PFSK-1 (cell line): Measurements from ENCODE around the gene BCO1.

Experiments
- FOXP2 ChIP-seq: optimal IDR thresholded peaks from 2 replicates; pipeline ENCODE3; 2011; ENCODE audit warnings: borderline replicate concordance, control low read depth, inconsistent platforms; ENCODE audit not compliant: insufficient read depth; ENCODE audit errors: extremely low read length, extremely low read depth
- POLR2AphosphoS5 ChIP-seq: IDR thresholded peaks from 2 replicates; pipeline ENCODE4 v1.6.1; 2012; ENCODE audit warnings: low read depth, mild to moderate bottlenecking, control low read depth, low read length, moderate library complexity
- SIN3A ChIP-seq: IDR thresholded peaks from 2 replicates; pipeline ENCODE4 v1.6.1; 2012; ENCODE audit warnings: mild to moderate bottlenecking, low read length, moderate library complexity, borderline replicate concordance; ENCODE audit not compliant: insufficient read depth
- TAF1 ChIP-seq: IDR thresholded peaks from 2 replicates; pipeline ENCODE4 v1.6.1; 2012; ENCODE audit warnings: low read length, control low read depth, borderline replicate concordance; ENCODE audit not compliant: insufficient read depth
- TF ChIP-seq, protein P1 (sequence below), 2 experiments: IDR thresholded peaks; 2 replicates each; pipeline versions ENCODE4 v1.6.1 to v1.8.0; 2011 to 2012; ENCODE audit warnings: low read depth in 2 of 2, low read length in 2 of 2, control low read depth in 1 of 2, inconsistent platforms in 1 of 2, mild to moderate bottlenecking in 1 of 2, moderate library complexity in 1 of 2; ENCODE audit not compliant: insufficient read depth in 1 of 2

BCO1 gene

DNA sequence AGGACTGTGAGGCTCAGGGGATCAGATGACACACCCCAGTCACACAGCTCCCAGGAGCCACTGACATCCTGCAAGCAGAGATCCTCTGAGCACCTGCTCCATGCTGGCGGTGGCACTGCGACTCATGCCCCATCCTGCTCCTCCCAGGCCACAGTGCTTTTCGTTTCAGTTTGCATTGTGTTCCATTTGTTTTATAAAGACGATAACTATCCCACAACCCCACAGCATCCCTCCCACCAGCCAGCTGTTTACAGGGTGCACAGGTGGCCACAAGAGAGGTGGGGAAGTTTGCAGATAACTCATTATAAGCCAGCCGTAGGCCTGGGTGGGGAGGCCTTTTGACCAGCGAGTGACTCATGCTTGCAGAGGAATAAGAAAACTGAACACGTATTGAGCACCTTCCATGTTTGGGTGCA, 28.2 kb downstream of the BCO1 start:
- TF ChIP-seq FOXP2 = no peak
- no peak for TF ChIP-seq SIN3A

DNA sequence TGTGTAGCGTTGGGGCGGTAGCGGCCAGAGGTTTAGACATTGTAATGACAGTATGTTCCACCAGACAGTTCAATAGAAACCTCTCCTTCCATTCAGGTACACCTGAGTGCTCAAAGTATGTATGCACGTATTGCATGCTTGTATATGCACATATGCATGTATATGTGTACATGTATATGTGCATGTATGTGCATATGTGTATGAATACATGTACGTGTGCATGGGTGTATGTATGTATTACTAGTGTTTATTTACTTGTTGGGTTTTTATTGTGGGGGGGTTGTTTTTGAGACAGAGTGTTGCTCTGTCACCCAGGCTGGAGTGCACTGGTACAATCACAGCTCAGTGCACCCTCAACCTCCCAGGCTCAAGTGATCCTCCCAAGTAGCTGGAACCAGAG, 30.0 kb downstream of the BCO1 start:
- no peak for TF ChIP-seq FOXP2
- TF ChIP-seq SIN3A = no peak
- TF ChIP-seq POLR2AphosphoS5 = no peak
- no peak for TF ChIP-seq TAF1
- TF ChIP-seq, protein P1, sequence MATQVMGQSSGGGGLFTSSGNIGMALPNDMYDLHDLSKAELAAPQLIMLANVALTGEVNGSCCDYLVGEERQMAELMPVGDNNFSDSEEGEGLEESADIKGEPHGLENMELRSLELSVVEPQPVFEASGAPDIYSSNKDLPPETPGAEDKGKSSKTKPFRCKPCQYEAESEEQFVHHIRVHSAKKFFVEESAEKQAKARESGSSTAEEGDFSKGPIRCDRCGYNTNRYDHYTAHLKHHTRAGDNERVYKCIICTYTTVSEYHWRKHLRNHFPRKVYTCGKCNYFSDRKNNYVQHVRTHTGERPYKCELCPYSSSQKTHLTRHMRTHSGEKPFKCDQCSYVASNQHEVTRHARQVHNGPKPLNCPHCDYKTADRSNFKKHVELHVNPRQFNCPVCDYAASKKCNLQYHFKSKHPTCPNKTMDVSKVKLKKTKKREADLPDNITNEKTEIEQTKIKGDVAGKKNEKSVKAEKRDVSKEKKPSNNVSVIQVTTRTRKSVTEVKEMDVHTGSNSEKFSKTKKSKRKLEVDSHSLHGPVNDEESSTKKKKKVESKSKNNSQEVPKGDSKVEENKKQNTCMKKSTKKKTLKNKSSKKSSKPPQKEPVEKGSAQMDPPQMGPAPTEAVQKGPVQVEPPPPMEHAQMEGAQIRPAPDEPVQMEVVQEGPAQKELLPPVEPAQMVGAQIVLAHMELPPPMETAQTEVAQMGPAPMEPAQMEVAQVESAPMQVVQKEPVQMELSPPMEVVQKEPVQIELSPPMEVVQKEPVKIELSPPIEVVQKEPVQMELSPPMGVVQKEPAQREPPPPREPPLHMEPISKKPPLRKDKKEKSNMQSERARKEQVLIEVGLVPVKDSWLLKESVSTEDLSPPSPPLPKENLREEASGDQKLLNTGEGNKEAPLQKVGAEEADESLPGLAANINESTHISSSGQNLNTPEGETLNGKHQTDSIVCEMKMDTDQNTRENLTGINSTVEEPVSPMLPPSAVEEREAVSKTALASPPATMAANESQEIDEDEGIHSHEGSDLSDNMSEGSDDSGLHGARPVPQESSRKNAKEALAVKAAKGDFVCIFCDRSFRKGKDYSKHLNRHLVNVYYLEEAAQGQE (IDR thresholded peaks at IDR 0.05; ENCODE audit: insufficient read depth in 1 of 2, low read depth in 2 of 2, low read length in 2 of 2) = no peak

DNA sequence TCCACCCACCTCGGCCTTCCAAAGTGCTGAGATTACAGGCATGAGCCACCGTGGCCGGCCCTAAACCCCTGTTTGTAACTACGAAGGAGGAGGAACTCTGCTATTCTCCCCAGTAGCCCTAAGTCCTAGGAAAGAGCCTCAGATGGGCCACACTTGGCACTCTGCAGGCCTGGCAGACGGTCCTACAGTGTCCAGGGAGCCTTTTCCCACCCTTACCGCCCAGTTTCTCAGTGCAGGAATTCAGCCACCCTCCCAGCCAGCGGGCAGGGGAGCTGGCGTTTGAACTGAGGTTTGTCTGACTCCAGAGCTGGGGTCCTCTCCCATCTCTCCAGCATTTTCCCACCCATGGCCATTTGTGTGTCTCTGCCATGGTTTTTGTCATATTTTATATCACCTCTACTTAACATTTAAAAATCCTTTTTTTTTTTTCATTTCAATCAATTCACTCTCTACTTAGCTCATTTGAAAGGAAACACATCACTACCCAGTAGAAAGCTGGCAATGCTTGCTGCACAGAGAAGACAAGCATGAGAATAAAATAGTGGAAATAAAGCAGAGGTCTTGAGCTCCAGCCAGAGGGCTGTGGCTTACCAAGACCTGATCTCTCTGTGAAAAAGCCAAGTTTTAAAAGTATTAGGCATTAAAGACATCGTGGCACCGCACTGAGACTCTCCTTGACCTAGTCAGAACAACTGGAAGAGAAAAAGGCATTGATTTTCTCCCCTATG, 34.9 kb downstream of the BCO1 start:
- TF ChIP-seq POLR2AphosphoS5 (no peak), SIN3A (no peak), FOXP2 (no peak), TAF1 (no peak)
- TF ChIP-seq, protein P1 (IDR thresholded peaks at IDR 0.05; ENCODE audit: insufficient read depth in 1 of 2, low read depth in 2 of 2, low read length in 2 of 2) = no peak

DNA sequence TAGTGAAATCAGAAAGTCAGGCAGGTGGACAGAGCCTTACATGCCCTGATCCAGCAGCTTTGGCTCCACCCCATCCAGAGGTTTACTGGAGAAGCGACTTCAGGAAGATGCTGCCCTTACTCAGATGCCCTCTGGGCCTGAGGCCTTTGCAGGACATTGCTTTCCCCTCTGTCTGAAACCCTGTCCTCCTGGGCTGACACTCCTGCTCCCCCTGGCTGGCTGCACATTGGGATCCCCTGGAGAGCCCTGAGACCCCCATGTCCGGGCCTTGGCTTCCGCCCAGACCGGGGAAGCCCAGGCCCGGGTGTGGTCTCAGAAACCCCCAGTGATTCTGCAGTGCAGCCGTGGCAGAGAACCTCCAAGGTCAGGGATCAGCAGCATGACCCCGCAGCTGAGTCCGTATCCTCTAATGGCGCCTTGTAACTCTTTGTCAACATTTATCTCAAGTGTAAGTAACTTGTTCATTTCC, 36.6 kb downstream of the BCO1 start:
- TF ChIP-seq TAF1 = no peak
- no peak for TF ChIP-seq SIN3A
- TF ChIP-seq FOXP2 = no peak
- no peak for TF ChIP-seq POLR2AphosphoS5
- TF ChIP-seq, protein P1 (IDR thresholded peaks at IDR 0.05; ENCODE audit: insufficient read depth in 1 of 2, low read depth in 2 of 2, low read length in 2 of 2) = no peak

DNA sequence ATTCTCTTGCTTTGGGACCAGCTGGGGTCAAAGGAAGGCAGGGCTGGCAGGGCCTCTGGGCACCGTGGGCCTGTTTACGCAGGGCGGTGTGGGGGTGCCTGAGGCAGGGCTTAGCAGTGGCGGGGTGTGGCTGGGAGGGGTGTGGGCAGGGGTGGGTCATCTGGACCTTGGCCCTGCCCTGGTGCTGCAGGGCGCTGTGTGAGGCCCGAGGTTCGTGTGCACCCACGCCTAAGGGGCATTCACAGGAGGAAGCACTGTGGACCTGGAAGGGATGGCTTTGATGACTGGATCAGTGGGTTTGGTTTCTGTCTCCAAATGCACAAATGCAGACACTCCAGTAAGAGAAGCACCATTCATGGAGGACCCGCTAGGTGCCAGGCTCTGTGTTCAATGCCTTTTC, 37.3 kb downstream of the BCO1 start:
- TF ChIP-seq SIN3A (no peak), FOXP2 (no peak), POLR2AphosphoS5 (no peak), TAF1 (no peak)
- TF ChIP-seq, protein P1 (IDR thresholded peaks at IDR 0.05; ENCODE audit: insufficient read depth in 1 of 2, low read depth in 2 of 2, low read length in 2 of 2) = no peak
